Tibial nerve (tissue), 4 donors: ENCODE measurements around the gene ZBTB49. TPM values are rescaled to one million over a fixed set of nuclear protein-coding genes. Genes with fewer than 3 reads are reported as not detected.

Source experiments
- DNase-seq, 2 donors: peaks; one replicate each; pipeline ENCODE4 v3.0.0-alpha.2; 2019; ENCODE audit warnings: low spot score in 2 of 2
- H3K27ac ChIP-seq, 4 donors: fragments of 200-600 bp; sonication (generic) in 3 of 4; one replicate each; pipeline ENCODE4 v1.5.1; 2017 to 2019; ENCODE audit warnings: mild to moderate bottlenecking in 1 of 4
- H3K27me3 ChIP-seq, 2 donors: fragments of 200-600 bp; sonication (generic) in 1 of 2; one replicate each; pipeline versions ENCODE4 v1.5.1 to v1.6.0; 2017 to 2019
- H3K36me3 ChIP-seq, 3 donors: fragments of 200-600 bp; sonication (generic); one replicate each; pipeline ENCODE4 v1.5.1; 2018 to 2019
- H3K4me1 ChIP-seq, 4 donors: fragments of 200-600 bp; sonication (generic) in 3 of 4; one replicate each; pipeline ENCODE4 v1.5.1; 2017 to 2019
- H3K4me3 ChIP-seq, 4 donors: fragments of 200-600 bp; sonication (generic) in 3 of 4; one replicate each; pipeline ENCODE4 v1.5.1; 2017 to 2019; ENCODE audit warnings: mild to moderate bottlenecking in 1 of 4, moderate library complexity in 1 of 4
- H3K9me3 ChIP-seq, 4 donors: fragments of 200-600 bp; sonication (generic) in 3 of 4; one replicate each; pipeline ENCODE4 v1.5.1; 2017 to 2019
- EP300 ChIP-seq, 2 donors: sonication (generic); formaldehyde crosslinking; IDR thresholded peaks; one replicate each; pipeline ENCODE4 v1.6.1; 2017; ENCODE audit warnings: antibody characterized with exemption in 2 of 2, mild to moderate bottlenecking in 1 of 2
- POLR2A ChIP-seq, 2 donors: fragments of 450-650 bp; IDR thresholded peaks; one replicate each; pipeline ENCODE4 v1.6.1; 2017; ENCODE audit warnings: antibody characterized with exemption in 2 of 2, mild to moderate bottlenecking in 2 of 2, moderate library complexity in 2 of 2
- WGBS, 2 donors: methylation state at CpG; one replicate each; pipeline ENCODE4 v1.1.5; 2018; 5-methylcytosine and 5-hydroxymethylcytosine counted together
- total RNA-seq, 4 donors: library from RNA; depleted of rRNA; stranded (reverse); fragments of >200 nt; gene quantifications; one replicate each; pipeline ENCODE4 v1.1.0, GENCODE V29; 2016
- TF ChIP-seq, protein P1 (sequence below), 5 experiments: fragments of 200-600 bp in 3 of 5; fragments of 450-650 bp in 2 of 5; sonication (generic) in 3 of 5; IDR thresholded peaks; one replicate each; pipeline ENCODE4 v1.5.1; 2016 to 2019; ENCODE audit warnings: antibody characterized with exemption in 5 of 5, mild to moderate bottlenecking in 3 of 5, moderate library complexity in 2 of 5

ZBTB49 gene
- total RNA-seq, 4 donors from 2014 or later, result 5.1 to 28.4 (median 10.1) TPM

DNA sequence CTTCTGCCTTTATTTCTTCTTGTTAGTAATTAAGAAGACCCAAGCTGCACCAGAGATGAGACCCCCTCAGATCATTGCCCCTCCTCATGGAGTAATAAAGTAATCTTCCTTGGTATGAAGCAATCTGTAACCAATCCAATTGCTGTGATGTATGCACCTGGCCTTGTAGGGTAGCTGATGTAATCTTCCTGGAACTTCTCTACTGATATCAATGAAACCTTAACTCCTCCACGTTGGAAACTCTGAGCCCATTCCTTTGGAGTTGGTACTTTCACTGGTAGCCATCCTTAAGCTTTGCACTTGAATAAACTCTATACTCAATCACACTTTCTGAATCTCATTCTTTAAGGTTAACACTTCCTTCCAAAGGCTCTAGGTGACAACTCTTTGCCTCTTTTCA is 65.3 kb downstream of the ZBTB49 start:
- H3K36me3 ChIP-seq, result no peaks in the 10 kb centered on the region
- TF ChIP-seq, protein P1, sequence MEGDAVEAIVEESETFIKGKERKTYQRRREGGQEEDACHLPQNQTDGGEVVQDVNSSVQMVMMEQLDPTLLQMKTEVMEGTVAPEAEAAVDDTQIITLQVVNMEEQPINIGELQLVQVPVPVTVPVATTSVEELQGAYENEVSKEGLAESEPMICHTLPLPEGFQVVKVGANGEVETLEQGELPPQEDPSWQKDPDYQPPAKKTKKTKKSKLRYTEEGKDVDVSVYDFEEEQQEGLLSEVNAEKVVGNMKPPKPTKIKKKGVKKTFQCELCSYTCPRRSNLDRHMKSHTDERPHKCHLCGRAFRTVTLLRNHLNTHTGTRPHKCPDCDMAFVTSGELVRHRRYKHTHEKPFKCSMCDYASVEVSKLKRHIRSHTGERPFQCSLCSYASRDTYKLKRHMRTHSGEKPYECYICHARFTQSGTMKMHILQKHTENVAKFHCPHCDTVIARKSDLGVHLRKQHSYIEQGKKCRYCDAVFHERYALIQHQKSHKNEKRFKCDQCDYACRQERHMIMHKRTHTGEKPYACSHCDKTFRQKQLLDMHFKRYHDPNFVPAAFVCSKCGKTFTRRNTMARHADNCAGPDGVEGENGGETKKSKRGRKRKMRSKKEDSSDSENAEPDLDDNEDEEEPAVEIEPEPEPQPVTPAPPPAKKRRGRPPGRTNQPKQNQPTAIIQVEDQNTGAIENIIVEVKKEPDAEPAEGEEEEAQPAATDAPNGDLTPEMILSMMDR (IDR thresholded peaks at IDR 0.05), result no peak
- TF ChIP-seq EP300 (IDR thresholded peaks at IDR 0.05), result no peak
- no peak for TF ChIP-seq POLR2A (IDR thresholded peaks at IDR 0.05)

DNA sequence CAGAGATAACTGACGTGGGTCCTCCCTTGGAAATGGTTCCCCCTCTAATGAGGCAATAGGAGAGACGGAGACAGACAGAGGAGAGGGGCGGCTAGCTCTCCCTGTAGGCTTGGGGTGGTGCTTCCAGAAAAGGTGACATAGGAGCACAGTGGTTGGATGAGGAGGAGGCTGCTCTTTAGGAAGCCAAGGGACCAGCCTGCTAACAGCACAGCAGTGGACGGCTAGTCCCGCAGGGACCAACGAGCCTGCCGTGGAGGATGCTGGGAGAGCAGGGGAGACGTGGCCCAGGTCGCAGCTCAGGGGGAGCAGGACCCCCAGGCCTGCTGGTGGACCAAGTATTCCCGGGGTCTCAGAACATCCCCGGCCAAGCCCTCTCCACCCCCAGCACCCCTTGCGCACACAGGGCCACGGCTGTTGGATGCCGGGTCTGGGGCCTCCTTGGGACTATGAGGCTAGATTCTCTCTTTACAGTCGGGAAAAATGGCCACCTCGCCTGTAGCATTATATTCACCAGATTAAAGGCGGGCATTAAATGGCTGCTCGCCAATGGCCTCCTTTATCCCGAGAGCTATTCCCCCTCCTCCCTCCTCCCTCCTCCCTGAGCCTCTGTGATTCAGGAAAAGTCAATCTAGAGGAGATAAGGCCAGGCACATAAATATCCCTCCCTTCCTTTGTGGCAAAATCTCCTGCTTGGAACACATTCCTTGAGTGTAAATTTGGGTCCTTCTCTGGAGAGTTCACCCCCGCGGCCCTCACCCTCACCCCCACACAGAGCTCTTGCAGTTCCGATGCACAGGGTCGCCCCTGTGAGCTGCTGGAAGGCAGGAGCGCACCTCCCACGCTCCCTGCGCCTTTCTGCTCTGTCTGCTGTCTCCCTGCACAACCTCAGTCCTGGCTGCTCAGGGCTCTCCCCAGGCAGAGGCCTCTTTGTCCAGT is 66.3 kb downstream of the ZBTB49 start:
- no peak overlapping the region for H3K4me3 ChIP-seq
- no peaks in the 10 kb centered on the region for H3K36me3 ChIP-seq
- no peak overlapping the region for H3K27ac ChIP-seq
- 48 to 49% methylated on average over 22 to 26 of the region's 26 CpGs for WGBS, 2 donors
- peaks cover 0 to 7% of the 10 kb centered on the region in 2 donors for H3K27me3 ChIP-seq
- no peaks in the 10 kb centered on the region for H3K9me3 ChIP-seq
- TF ChIP-seq POLR2A (IDR thresholded peaks at IDR 0.05) (no peak), EP300 (IDR thresholded peaks at IDR 0.05) (no peak)
- TF ChIP-seq, protein P1 (IDR thresholded peaks at IDR 0.05), result no peak
- no peaks in the 10 kb centered on the region for H3K4me1 ChIP-seq
- DNase-seq, result no peak

More for the DNA sequence above, 65.3 kb downstream of the ZBTB49 start:
- WGBS, 2 donors, result 48 to 67% methylated on average over 1 of the region's 1 CpG
- H3K27ac ChIP-seq, result no peak overlapping the region
- H3K4me1 ChIP-seq, result no peaks in the 10 kb centered on the region
- no peak for DNase-seq
- no peak overlapping the region for H3K4me3 ChIP-seq
- no peaks in the 10 kb centered on the region for H3K9me3 ChIP-seq
- H3K27me3 ChIP-seq, result peaks cover 0 to 7% of the 10 kb centered on the region in 2 donors

DNA sequence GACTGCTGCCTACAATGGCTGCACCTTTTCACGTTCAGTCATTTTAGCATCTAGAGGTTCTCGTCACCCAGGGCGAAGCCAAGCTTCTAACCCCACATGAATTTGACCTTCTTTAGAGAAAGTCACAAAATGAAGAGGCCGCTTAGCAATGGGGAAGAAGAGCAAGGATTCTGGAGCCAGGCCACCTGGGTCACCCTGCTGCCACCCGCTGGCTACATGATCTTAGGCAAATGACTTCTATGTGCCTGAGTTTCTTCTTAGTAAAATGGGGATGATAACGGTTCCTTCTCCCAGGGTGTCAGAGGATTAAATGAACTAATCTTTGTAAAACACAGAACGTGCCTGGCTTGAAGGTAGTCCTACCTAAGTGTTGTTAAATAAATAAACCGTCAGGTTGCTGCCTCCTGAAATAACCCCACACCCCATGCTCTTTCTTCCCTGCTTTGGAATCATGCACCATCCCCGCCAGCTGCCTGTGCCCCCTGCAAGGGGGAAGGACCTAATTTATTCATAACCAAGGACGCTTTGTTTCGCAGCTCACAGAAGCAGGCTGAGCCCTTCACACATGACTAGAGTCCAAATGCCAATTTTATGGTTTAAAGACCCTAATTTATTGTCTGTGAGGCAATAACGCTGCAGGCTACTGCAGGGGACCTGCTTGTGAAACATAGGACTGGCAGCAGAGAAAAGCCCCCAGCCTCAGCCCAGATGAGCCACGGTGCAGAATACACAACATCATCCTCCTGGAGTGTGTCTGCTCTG is 68.2 kb downstream of the ZBTB49 start:
- H3K9me3 ChIP-seq, result no peaks in the 10 kb centered on the region
- H3K4me1 ChIP-seq, result no peaks in the 10 kb centered on the region
- H3K27me3 ChIP-seq, result peaks cover 0 to 7% of the 10 kb centered on the region in 2 donors
- no peak overlapping the region for H3K27ac ChIP-seq
- H3K4me3 ChIP-seq, result no peak overlapping the region
- DNase-seq, result no peak
- TF ChIP-seq POLR2A (IDR thresholded peaks at IDR 0.05) (no peak), EP300 (IDR thresholded peaks at IDR 0.05) (no peak)
- TF ChIP-seq, protein P1 (IDR thresholded peaks at IDR 0.05), result no peak
- WGBS, 2 donors, result 50 to 55% methylated on average over 13 of the region's 13 CpGs
- no peaks in the 10 kb centered on the region for H3K36me3 ChIP-seq

DNA sequence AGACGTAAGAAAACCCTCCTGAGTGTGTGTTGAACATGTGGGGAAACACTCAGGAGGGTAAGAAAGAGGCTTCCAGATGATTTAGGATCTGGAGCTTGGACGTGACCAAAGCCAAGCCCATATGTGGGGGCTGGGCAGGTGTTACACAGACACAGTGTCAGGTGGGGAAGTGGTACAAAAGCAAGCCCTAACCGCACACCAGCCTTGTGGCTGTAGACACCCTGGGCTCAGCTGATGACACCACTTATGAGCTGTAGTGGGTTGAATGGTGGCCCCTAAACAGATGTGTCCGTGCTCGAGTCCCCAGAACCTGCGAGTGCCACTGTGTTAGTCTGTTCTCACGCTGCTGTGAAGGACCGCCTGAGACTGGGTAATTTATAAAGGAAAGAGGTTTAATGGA is 71.8 kb downstream of the ZBTB49 start:
- WGBS, 2 donors, result 83 to 85% methylated on average over 8 of the region's 8 CpGs
- TF ChIP-seq POLR2A (IDR thresholded peaks at IDR 0.05), result no peak
- TF ChIP-seq, protein P1 (IDR thresholded peaks at IDR 0.05), result no peak
- no peak for TF ChIP-seq EP300 (IDR thresholded peaks at IDR 0.05)
- DNase-seq, result no peak
- Histone ChIP-seq H3K27me3 (peaks cover 0 to 7% of the 10 kb centered on the region in 2 donors), H3K4me1 (no peaks in the 10 kb centered on the region), H3K36me3 (no peaks in the 10 kb centered on the region), H3K4me3 (no peak overlapping the region), H3K27ac (no peak overlapping the region), H3K9me3 (peaks cover 0 to 7% (median 0%) of the 10 kb centered on the region in 4 donors)
